T-helper 2 cell treated with Interferon-gamma antibody and Interleukin-4, amounts not matched to agents 5 μg/mL and 100 μg/mL, for 36 hours (primary cell): Measurements from ENCODE around the gene CABP7.

ENCODE experiments used
- DNase-seq: peaks from one replicate; pipeline ENCODE4 v3.0.0; 2021; ENCODE audit warnings: low spot score
- H3K27ac Mint-ChIP-seq: one replicate; pipeline ENCODE4 v1.8.0; 2021; ENCODE audit warnings: mild to moderate bottlenecking, mixed read lengths
- H3K27me3 Mint-ChIP-seq: one replicate; pipeline ENCODE4 v1.8.0; 2021; ENCODE audit warnings: low read depth, mixed read lengths
- H3K36me3 Mint-ChIP-seq: one replicate; pipeline ENCODE4 v1.8.0; 2021; ENCODE audit warnings: low read depth, mixed read lengths
- H3K4me1 Mint-ChIP-seq: one replicate; pipeline ENCODE4 v1.8.0; 2021; ENCODE audit warnings: low read depth, mixed read lengths
- H3K4me3 Mint-ChIP-seq: one replicate; pipeline ENCODE4 v1.8.0; 2022; ENCODE audit warnings: mild to moderate bottlenecking, moderate library complexity, mixed read lengths
- H3K9me3 Mint-ChIP-seq: one replicate; pipeline ENCODE4 v1.8.0; 2021; ENCODE audit warnings: mixed read lengths

Gene CABP7

GRCh38 chr22:29707471-29707870 is 12.3 kb upstream of the CABP7 start:
- no peak for DNase-seq
- peaks cover 6% of the 10 kb centered on the region for H3K27me3 Mint-ChIP-seq
- H3K9me3 Mint-ChIP-seq, result no peaks in the 10 kb centered on the region
- no peaks in the 10 kb centered on the region for H3K4me1 Mint-ChIP-seq
- no peaks in the 10 kb centered on the region for H3K36me3 Mint-ChIP-seq
- H3K4me3 Mint-ChIP-seq, result no peak overlapping the region
- peak overlapping the region; percentile 15 for H3K27ac Mint-ChIP-seq

GRCh38 chr22:29710193-29710592 is 9.6 kb upstream of the CABP7 start:
- Mint-ChIP-seq H3K4me3 (no peak overlapping the region), H3K27ac (no peak overlapping the region), H3K27me3 (peaks cover 2% of the 10 kb centered on the region), H3K36me3 (no peaks in the 10 kb centered on the region), H3K4me1 (no peaks in the 10 kb centered on the region), H3K9me3 (no peaks in the 10 kb centered on the region)
- no peak for DNase-seq

GRCh38 chr22:29710922-29711593 is 8.7 kb upstream of the CABP7 start:
- no peaks in the 10 kb centered on the region for H3K9me3 Mint-ChIP-seq
- no peak overlapping the region for H3K4me3 Mint-ChIP-seq
- no peaks in the 10 kb centered on the region for H3K36me3 Mint-ChIP-seq
- no peaks in the 10 kb centered on the region for H3K4me1 Mint-ChIP-seq
- DNase-seq, result no peak
- peaks cover 2% of the 10 kb centered on the region for H3K27me3 Mint-ChIP-seq
- H3K27ac Mint-ChIP-seq, result no peak overlapping the region

GRCh38 chr22:29712119-29712518 is 7.7 kb upstream of the CABP7 start:
- no peaks in the 10 kb centered on the region for H3K9me3 Mint-ChIP-seq
- H3K27ac Mint-ChIP-seq, result no peak overlapping the region
- no peak for DNase-seq

GRCh38 chr22:29713156-29713727 is 6.6 kb upstream of the CABP7 start:
- Mint-ChIP-seq H3K27me3 (peaks cover 11% of the 10 kb centered on the region), H3K4me1 (no peaks in the 10 kb centered on the region), H3K9me3 (no peaks in the 10 kb centered on the region), H3K4me3 (no peak overlapping the region), H3K36me3 (no peaks in the 10 kb centered on the region), H3K27ac (no peak overlapping the region)
- DNase-seq, result no peak

More at GRCh38 chr22:29712119-29712518, 7.7 kb upstream of the CABP7 start:
- H3K4me3 Mint-ChIP-seq, result no peak overlapping the region
- no peaks in the 10 kb centered on the region for H3K4me1 Mint-ChIP-seq
- peaks cover 9% of the 10 kb centered on the region for H3K27me3 Mint-ChIP-seq
- no peaks in the 10 kb centered on the region for H3K36me3 Mint-ChIP-seq

GRCh38 chr22:29715240-29715639 is 4.6 kb upstream of the CABP7 start:
- no peaks in the 10 kb centered on the region for H3K9me3 Mint-ChIP-seq
- no peak for DNase-seq
- no peaks in the 10 kb centered on the region for H3K36me3 Mint-ChIP-seq
- H3K4me1 Mint-ChIP-seq, result no peaks in the 10 kb centered on the region
- no peak overlapping the region for H3K4me3 Mint-ChIP-seq
- H3K27ac Mint-ChIP-seq, result no peak overlapping the region
- H3K27me3 Mint-ChIP-seq, result peaks cover 25% of the 10 kb centered on the region

- Mint-ChIP-seq H3K4me1 (no peaks in the 10 kb centered on the region), H3K9me3 (no peaks in the 10 kb centered on the region), H3K27me3 (peaks cover 25% of the 10 kb centered on the region), H3K36me3 (no peaks in the 10 kb centered on the region), H3K27ac (no peak overlapping the region), H3K4me3 (no peak overlapping the region)
- no peak for DNase-seq
These were observed 4.1 kb upstream of the CABP7 start for GRCh38 chr22:29715705-29716104.

- DNase-seq, result peak; percentile 37
- no peaks in the 10 kb centered on the region for H3K4me1 Mint-ChIP-seq
- H3K27ac Mint-ChIP-seq, result no peak overlapping the region
- H3K36me3 Mint-ChIP-seq, result no peaks in the 10 kb centered on the region
- H3K9me3 Mint-ChIP-seq, result no peaks in the 10 kb centered on the region
- no peak overlapping the region for H3K4me3 Mint-ChIP-seq
- peaks cover 32% of the 10 kb centered on the region for H3K27me3 Mint-ChIP-seq
These were observed 2.8 kb upstream of the CABP7 start for GRCh38 chr22:29716814-29717545.

- Mint-ChIP-seq H3K27me3 (peaks cover 32% of the 10 kb centered on the region), H3K4me3 (no peak overlapping the region), H3K36me3 (no peaks in the 10 kb centered on the region), H3K4me1 (no peaks in the 10 kb centered on the region), H3K27ac (no peak overlapping the region), H3K9me3 (no peaks in the 10 kb centered on the region)
- no peak for DNase-seq
These were observed 2.0 kb upstream of the CABP7 start for GRCh38 chr22:29717789-29718188.

GRCh38 chr22:29718949-29719898 is 579 bp upstream of the CABP7 start:
- peak overlapping the region; percentile 32 for H3K4me3 Mint-ChIP-seq
- no peaks in the 10 kb centered on the region for H3K4me1 Mint-ChIP-seq
- no peak for DNase-seq
- H3K9me3 Mint-ChIP-seq, result no peaks in the 10 kb centered on the region
- H3K36me3 Mint-ChIP-seq, result no peaks in the 10 kb centered on the region
- H3K27ac Mint-ChIP-seq, result no peak overlapping the region
- peaks cover 34% of the 10 kb centered on the region for H3K27me3 Mint-ChIP-seq

GRCh38 chr22:29720811-29721323 is 1.1 kb downstream of the CABP7 start:
- no peaks in the 10 kb centered on the region for H3K36me3 Mint-ChIP-seq
- H3K27ac Mint-ChIP-seq, result no peak overlapping the region

GRCh38 chr22:29722151-29722550 is 2.3 kb downstream of the CABP7 start:
- no peak overlapping the region for H3K27ac Mint-ChIP-seq
- H3K36me3 Mint-ChIP-seq, result no peaks in the 10 kb centered on the region
- DNase-seq, result no peak
- peaks cover 31% of the 10 kb centered on the region for H3K27me3 Mint-ChIP-seq
- no peaks in the 10 kb centered on the region for H3K9me3 Mint-ChIP-seq
- no peak overlapping the region for H3K4me3 Mint-ChIP-seq
- H3K4me1 Mint-ChIP-seq, result no peaks in the 10 kb centered on the region

More at GRCh38 chr22:29720811-29721323, 1.1 kb downstream of the CABP7 start:
- no peaks in the 10 kb centered on the region for H3K4me1 Mint-ChIP-seq
- H3K4me3 Mint-ChIP-seq, result no peak overlapping the region
- H3K27me3 Mint-ChIP-seq, result peaks cover 37% of the 10 kb centered on the region
- H3K9me3 Mint-ChIP-seq, result no peaks in the 10 kb centered on the region
- no peak for DNase-seq

GRCh38 chr22:29722587-29722986 is 2.8 kb downstream of the CABP7 start:
- H3K36me3 Mint-ChIP-seq, result no peaks in the 10 kb centered on the region
- no peaks in the 10 kb centered on the region for H3K9me3 Mint-ChIP-seq
- peaks cover 31% of the 10 kb centered on the region for H3K27me3 Mint-ChIP-seq
- no peak overlapping the region for H3K4me3 Mint-ChIP-seq
- no peak for DNase-seq
- H3K27ac Mint-ChIP-seq, result no peak overlapping the region
- no peaks in the 10 kb centered on the region for H3K4me1 Mint-ChIP-seq
